ENCODE measurements around the gene EN2.

DNA sequence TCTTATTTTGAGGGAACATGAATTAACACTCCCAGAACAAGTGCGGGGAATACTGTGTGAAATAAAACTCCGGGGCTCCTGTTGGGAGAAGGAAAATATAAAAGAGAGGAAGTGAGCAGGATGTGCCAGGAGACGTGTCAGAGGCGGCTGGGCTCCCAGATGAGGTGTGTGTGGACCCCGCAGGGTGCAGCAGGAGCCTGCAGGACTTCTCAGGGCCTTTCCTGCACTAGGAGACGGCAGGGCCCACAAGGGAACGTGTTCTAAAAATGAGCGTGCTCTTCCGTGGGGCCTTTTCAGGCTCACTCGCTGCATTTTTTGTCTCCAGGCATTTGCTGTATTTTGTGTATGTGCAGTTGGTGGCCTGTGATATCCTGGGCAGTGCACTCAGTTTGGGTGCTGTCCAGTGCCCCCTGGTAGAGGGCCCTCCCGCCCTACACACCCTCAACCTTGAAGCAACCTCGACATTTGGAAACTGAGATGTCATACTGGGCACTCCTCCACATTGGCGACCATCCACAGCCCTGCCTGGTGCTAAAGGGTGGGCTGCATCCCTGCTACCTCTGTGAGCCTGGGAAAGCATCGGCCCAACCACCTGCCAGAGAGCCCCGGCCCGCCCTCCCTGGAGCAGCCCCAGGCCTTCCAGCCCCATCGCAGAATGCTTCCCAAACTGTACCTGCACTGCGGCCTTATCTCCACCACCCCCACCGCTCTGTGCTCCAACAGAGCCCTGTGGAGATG, 35.2 kb upstream of the EN2 start:
- TF ChIP-seq, protein P1, sequence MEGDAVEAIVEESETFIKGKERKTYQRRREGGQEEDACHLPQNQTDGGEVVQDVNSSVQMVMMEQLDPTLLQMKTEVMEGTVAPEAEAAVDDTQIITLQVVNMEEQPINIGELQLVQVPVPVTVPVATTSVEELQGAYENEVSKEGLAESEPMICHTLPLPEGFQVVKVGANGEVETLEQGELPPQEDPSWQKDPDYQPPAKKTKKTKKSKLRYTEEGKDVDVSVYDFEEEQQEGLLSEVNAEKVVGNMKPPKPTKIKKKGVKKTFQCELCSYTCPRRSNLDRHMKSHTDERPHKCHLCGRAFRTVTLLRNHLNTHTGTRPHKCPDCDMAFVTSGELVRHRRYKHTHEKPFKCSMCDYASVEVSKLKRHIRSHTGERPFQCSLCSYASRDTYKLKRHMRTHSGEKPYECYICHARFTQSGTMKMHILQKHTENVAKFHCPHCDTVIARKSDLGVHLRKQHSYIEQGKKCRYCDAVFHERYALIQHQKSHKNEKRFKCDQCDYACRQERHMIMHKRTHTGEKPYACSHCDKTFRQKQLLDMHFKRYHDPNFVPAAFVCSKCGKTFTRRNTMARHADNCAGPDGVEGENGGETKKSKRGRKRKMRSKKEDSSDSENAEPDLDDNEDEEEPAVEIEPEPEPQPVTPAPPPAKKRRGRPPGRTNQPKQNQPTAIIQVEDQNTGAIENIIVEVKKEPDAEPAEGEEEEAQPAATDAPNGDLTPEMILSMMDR (IDR thresholded peaks at IDR 0.05): no peak
- no peak for TF ChIP-seq EZH2 (IDR thresholded peaks at IDR 0.05; ENCODE audit: borderline replicate concordance, insufficient read depth, low read depth, low read length, poor library complexity, severe bottlenecking)
